GM19023 (cell line): Measurements from ENCODE around the gene TUSC2.

Experiments
- ATAC-seq: cut with Tn5 transposase; IDR thresholded peaks from one replicate; pipeline ENCODE4 v1.9.1; 2021; ENCODE audit warnings: mild to moderate bottlenecking, moderate library complexity; ENCODE audit not compliant: unreplicated experiment

Gene TUSC2, protein sequence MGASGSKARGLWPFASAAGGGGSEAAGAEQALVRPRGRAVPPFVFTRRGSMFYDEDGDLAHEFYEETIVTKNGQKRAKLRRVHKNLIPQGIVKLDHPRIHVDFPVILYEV

DNA sequence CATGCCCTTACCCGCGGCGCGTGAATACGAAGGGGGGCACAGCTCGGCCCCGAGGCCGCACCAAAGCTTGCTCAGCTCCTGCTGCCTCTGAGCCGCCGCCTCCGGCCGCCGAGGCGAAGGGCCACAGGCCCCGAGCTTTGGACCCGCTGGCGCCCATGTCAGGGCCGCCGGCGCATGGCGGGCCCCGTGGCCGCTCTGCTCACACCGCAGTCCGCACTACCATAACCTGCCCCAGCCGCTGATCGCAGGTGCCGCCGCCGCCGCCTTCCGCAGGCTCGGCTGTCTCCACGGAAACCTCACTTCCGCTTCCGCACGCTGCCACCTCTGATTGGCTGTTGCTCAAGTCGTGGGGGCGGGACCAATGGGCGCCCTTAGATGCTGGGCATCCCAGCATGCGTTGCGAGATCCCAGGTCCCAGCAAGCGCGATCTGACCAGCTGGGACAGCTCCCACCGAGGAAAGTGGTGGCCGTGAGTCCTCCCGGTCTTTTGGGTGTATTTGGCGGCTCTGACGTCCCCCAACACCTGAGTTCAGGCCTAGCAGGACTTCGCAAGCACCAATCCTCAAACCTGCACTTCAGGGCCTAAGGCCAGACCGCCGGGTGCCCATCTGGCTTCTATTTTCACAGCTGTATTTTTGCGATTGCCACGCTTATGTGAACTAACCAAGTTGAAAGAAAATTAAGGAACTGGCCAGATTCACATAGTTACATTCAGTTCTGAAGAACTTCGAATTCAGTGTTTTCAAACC, at the start of gene TUSC2:
TSS of gene TUSC2 (minus strand) at position 281 of the 749 bp plus-strand sequence. CDS start at position 157, 124 bp downstream.
- peak; percentile 94 for ATAC-seq

DNA sequence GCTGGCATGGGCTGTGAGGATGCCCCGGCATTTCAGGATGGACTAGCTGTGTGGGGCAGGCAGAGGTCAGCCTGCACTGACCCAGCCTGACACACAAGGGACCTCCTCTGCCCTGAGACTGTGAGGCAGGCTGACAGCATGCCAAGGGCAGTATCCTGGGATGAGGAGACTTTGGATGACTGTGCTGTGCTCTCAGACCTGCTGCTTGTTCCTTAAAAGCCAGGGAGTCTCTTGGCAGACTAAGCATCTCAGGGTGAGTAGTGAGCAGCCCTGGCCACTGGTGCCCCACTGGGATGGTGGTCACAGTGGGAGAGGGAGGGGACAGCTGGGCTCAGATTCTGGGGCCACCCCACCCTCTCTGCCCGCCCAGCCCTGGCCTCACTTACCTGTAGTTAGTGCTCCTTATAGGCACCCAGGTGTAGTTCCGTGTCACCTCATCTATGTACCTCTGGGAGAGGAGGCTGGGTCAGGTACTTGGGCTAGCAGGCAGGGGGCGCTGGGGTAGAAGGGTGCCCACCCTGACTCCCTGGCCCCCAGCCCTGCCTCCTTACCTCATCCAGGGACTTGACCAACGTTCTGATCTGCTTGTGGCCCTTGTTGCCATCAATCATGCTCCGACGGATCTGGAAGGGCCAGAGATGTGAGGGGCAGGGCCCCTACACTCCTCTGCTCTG, 47.4 kb upstream of the TUSC2 start:
- ATAC-seq: no peak

DNA sequence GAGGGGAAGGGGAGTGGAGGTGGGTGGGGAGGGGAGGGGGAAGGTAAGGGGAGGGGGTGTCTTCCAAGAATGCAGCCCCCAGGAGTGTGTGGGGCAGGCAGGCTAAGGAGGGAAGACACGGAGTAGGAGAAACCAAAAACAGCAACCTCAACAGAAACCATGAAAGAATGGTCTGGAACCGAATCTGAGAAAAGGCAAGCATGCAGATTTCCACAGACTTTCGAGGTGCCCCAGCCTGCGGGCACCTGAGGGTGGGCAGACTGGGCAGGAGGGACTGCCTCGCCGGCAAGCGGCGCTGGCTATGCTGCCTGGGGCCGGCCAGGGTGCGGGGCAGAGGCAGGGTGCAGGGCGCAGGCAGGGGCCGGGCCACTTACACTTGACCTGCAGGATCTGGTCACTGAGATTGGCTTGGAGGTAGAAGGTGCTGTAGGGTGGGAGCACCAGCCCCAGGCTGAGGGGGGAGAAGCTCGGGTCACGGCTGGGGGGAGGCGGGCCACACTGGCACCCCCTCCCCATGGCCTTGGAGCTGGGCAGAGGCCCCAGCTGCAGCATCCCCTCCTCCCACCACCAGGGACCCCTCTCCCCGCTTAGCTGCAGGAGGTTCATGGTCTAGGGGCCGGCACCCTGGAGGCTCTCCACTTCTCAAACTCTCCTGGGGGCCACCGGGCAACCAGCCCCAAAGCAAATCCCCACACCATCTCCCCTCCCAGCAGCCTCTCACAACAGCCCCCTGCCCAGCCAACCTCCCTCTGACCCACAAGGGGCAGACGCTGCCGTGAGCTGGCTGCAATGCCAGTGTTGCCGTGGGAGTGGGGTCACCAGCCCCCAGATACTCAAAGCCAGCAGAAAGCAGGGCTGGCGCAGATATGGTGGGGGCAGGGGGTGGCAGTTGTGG, 46.6 kb upstream of the TUSC2 start:
- no peak for ATAC-seq

DNA sequence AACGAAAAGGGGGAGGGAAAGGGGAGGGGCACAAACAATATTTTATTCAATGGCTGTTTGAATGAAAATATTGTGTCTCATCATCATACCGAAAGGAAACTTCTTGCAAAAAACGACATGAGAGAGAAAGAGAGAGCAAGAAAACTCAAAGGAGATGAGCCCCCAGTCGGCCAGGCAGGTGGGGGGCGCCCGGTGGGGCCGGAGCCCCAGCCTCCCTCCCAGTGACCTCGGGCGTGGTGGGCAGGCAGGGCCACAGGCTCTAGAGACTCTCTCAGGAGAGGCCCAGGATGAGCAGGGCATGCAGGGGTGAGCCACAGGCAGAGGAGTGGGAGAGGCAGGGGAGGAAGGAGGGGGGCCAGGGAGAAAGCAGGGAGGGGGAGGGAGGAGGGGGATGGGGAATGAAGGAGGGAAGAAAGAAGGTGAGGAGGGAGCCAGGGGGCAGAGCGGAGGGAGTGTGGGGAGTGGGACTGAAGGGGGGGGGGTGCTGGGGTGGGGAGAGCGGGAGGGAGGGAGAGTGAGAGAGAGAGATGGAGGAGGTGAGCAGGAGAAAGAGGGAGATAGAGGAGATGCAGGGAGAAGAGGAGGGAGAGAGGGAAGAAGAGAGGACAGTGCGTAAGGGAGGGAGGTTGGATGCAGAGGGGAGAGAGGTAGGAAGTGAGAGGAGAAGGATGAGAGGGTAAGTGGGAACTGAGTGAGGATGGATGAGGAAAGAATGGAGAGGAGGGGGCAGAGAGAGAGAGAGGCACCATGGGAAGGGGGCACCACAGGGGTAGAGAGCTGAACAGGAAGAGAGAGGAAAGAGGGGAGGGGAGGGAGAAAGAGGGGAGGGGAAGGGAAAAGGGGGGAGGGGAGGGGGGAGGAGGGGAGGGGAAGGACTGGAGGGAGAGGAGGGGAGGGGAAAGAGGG, 45.4 kb upstream of the TUSC2 start:
- no peak for ATAC-seq

DNA sequence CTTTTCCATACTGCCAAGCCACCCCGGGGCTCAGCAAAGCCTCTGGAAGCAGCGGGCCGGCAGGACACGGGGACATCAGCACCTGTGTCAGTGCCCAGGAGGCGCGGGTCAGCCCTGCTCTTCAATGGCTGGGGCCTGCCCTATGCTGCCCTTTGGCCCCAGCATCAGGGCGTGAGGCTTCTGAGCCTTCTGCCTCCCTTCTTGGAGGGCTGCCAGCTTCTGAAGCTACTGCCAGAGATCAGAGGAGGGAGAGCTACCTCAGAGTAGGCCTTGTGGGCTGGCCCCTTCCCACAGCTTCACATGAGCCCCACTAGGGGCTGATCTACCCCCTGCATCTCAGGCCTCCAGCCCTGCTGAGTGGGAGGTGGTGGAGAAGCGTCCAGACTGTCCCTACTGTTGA, 44.3 kb upstream of the TUSC2 start:
- no peak for ATAC-seq

DNA sequence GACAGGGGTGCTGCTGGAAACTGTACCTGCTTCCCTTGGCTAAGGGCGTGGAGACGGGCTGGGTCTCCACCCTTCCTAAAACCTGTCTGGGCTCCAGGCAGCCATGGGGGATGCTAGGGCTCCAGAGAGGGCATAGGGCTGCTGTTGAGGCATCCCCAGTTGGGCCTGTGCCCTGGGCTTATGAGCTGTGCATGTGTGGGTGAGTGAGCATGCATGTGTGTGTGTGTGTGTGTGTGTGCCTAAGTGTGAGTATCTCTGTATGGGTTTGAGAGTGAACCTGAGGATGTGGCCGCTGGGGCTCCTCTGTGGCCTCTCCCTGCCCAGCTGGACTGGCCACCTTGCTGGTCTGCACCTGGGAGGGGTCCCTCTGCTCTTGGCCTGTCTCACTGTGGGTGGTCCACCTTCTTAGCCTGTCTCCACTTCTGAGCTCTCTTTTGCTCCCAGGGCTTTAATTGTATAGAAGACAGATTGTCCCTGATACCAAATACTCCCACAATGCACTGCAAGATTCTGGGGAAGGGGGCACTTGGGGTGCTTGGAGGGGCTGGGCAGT, 43.2 kb upstream of the TUSC2 start:
- ATAC-seq: no peak

DNA sequence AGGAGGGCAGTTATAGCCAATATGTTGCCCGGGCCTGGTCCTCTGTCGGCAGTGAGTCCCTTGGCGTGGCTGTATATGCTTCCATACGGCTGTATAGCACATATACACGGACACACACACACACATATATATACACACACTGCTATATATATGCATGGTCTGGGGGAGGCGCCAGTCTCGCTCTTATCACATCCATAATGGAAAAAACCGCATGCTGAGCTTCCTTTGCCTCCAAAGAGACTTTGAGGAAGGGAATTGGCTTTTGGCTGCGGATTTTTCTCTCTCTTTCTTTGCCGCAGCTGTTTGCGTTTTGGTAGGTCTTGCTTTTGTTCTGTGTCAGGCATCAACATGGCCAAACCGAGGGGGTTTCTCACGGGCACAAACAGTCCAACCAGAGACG, 42.6 kb upstream of the TUSC2 start:
- no peak for ATAC-seq

DNA sequence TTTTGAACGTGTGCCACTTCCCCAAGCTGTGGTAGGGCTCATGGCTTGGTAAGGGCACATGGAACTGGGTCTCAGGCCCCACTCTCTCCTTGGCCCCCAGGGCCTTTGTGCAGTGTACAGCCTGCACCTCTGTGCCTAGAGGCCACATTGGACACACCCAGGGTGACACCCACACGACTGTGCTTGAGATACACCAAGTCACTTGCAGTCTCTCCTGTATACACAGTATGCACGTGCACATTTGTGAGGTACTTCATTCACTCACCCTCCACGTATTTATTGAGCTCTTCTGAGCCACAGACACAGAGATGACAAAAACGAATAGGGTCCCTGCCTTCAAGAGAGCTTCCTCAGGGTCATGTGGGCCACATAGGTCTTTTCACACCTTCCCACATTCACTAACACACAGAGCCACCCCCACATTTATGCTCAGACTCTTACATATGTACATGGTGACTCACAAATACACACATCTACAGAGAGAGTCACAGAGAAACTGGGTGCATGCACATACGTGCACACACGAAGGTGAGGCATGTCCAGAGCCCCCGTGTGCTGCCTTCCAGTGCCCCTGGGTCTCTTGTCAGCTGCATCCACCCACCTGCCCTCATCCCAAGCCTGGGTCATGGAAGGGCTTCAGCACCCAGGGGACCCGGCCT, 41.1 kb upstream of the TUSC2 start:
- no peak for ATAC-seq

DNA sequence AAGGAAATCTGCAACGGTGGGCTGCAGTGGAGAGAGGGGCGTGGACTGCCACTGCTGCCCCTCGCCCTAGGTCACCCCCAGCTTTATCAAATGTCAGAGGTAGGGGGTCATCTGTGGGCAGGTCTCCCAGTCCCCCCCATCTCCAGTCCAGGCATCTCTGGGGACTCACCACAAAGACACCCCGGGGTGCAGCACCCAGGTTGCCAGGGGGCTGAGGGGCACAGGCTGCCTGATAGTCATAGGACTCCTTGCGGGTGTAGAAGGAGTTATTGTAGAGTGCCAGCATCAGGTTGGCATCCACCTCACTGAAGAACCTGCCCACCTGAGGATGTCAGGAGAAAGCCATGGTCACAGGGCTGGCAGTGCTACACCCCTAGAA, 37.8 kb upstream of the TUSC2 start:
- ATAC-seq: no peak

DNA sequence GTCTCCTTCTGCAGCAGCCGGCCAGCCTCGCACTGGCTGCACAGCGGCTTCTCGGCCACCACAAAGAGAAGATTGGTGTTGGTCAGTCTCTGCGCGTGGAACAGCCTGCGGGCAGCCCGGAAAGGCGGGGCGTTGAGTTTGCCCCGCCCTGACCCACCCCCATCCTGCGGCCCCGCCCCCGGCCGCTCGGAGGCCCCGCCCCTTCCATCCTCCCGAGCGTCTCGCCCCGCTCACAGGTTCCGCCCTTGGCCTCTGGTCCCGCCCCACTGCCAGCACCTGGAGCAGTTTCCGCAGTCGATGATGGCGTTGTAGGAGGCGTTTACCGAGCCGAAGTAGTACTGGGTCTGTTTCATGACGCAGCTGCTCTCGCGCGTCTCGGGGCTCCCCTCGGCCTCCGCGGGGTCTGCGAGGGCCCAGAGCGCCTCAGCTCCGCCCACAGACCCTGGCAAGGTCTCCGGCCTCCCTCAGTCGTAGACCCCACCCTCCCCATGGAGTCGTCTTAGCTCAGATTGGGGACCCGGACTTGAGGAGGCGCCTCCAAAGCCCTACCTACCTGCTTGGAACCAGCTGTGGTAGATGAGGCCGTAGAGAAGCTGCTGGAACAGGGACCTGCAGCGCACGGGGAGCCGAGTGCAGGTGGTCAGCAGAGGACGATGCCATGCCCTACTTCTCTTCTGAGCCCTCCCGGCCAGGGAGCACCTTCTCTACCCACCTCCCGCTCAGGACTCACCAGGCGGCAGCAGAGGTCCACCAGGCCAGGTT, 37.2 kb upstream of the TUSC2 start:
- ATAC-seq: peak; percentile 92

DNA sequence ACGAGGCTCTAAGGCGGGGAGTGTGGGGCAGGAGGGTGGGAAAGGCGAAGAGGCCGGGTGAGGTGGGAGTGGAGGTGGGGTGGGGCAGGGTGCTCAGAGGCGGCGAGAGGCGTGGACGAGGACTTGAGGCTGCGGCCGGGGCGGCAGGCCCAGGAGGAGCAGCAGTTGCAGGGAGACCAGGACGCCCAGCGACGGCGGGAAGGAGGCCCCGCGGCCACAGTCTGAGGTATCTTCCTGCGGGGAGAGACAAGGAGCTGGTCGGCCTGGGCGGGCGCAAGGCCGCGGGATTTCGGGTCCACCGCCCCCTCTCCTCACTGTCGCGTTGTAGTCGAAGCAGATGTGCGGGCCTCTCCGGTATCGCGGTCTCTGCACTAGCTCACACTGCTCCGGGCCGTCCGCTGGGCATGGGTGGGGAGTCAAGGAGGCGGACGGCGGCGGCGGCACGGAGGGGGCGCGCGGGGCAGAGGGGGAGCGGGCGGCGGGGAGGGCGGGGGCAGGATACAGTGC, 36.6 kb upstream of the TUSC2 start:
- ATAC-seq: no peak

DNA sequence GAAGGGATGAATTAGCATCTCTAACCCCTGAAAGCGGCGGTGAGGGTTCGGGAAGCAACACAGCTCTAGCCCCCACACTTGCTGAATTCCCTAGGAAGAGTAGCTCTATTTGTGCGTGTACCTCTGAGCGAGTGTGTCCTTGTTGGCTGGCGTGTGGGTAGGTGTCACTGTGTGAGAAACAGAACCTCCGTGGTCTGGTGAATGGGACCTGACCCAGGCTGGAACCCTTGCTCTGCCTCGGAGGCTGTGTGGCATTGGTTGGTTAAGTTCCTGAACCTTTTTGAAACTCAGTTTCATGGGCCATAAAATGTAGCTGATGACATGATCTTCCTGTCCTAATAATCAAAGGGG, 31.7 kb upstream of the TUSC2 start:
- peak; percentile 18 for ATAC-seq

DNA sequence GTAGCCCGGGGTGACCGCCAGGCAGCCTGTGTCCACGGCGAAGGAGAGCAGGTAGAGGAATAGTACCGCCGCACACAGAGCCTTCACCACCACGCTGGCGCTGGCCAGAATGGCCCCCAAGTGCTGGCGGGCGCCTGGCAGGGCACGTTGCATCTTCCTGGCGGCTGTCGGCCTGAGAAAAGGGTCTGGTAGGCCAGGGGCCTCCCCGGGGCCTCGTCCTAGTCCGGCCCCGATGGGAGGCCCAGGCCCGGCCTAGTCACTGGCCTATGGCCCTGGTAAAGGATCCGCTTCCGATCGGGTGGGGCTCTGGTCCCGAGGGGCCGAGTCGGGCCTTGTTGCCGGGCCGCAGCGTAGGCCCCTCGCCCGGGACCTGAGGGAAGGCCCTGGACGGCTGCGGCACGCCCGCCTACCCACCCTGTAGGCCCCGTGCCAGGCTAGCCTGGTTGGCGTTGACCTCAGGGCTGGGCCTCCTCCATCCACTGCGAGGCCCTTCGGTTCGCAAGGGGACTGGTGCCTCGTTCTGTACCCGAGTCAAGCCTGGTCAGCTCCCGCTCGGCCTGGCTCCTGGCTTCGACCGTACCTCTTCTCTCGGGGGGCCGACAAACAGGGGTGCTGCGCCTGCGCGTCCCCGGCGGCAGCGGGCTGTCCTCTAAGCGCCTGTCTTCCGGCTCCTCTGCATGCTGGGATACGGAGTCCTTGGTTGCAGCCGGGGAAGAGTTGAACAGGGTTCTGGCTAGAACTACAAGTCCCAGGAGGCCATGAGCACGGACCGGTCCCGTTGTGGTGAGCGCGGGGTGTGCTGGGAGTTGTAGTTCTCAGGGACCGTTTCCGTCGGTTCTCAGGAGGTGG, 31.1 kb upstream of the TUSC2 start, which contains the start of gene TMEM115:
TSS of gene TMEM115 (minus strand) at position 611 of the 849 bp plus-strand sequence. CDS start at position 153, 458 bp downstream.
- ATAC-seq: peak; percentile 99

DNA sequence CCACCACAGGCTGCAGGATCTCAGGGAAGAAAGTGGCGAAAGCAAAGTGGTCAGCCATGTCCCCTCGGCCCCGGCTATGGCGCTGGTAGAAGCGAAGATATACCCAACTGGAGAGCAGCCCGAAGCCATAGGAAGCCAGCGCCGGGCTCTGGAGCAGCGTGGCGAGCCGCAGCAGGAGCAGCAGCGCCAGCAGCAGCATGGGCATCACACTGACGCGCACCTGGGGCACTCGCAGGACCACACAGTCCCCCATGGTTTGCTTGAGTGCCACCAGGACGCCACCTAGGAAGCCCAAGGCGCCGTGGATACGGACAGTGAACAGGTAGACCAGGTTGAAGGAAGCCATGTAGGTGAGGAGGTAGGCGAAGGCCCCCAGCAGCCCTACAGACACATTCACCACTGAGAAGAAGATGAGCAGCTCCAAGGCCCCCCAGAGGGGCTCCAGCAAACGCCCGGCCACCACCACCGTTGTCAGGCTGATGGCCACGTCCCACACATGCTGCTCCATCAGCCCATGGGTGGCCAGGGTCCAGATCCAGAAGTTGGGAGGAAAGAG, 30.4 kb upstream of the TUSC2 start:
- no peak for ATAC-seq

DNA sequence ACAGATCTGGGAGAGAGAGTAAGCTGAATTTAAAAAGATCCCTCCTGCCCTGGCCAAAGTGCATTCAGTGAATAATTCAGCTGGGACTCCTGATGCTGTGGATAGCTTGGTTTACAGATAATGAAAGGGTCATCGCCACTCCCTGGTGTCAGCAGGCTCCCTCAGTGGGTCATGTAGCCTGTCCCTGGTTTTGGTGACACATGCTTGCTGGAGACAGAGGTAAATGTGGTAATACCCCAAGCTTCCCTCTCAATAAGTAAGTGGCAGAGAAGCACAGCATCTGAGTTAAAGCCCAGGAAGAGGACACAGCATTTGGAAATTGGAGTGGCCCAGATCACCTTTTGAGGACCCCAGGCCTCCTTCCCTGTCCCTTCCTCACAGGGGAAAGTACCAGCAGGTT, 29.5 kb upstream of the TUSC2 start:
- ATAC-seq: no peak

DNA sequence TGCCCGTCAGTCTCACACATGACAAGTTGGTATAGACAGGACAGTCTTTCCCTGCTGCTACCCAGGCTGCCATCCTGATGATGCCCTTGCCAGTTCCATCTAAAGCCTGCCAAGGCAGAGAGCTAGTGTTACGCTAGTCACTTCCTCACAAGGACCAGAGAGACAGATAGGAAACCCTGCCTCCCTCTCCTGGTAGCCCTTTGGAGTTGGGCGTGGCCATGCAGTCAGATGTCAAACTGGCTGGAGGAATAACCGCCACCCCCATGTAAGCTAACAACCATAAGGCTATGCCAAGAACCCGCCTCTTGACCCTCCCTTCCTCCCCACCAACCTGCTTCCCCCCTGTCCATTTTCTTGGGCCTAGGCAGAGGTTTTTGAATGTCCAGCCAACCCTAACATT, 28.5 kb upstream of the TUSC2 start:
- ATAC-seq: no peak

DNA sequence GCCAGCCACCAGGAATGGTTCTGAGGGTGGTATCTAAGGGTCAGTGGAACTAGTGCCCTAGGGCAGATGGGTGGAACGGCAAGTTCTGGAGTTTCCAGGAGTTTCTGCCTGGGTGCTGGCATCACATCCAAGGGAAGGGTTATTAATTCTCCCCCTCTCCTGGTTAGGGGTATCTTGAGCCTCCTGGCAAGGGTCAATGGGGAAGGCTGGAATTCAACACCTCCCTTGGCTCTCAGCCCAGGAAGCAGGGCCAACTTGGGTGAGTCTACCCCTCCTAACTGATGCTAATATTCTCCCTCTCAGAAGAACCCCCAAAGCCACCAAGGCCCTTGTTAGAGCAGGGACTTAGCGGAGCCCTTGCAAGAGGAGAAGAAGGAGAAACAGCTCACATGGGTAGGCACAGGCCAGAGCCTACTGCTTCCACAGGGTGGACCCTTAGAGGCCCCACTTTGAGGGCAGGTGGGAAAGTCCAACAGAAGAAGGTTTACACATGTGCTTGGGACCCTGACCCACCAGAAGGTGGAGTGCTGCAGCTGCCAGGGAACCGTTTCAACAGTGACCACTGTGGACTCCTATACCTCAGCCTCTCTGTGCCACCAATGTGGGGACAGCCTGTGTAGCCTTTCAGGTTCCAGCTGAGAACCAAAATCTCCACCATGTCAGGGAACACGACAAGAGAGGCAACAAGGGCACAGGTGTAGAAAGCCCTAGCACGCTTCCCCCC, 28.0 kb upstream of the TUSC2 start:
- no peak for ATAC-seq
